HG03432 (cell line): Measurements from ENCODE around the gene TMOD4.

ENCODE experiments used
- ATAC-seq: cut with Tn5 transposase; IDR thresholded peaks from one replicate; pipeline ENCODE4 v1.9.1; 2021; ENCODE audit warnings: mild to moderate bottlenecking, moderate library complexity; ENCODE audit not compliant: unreplicated experiment

The TMOD4 gene

GRCh38 chr1:151143986-151144385 is 31.8 kb downstream of the TMOD4 start:
- no peak for ATAC-seq

GRCh38 chr1:151143057-151143435 is 32.7 kb downstream of the TMOD4 start:
- ATAC-seq: no peak

GRCh38 chr1:151142411-151143056 is 33.2 kb downstream of the TMOD4 start:
- no peak for ATAC-seq

GRCh38 chr1:151137789-151138188 is 38.0 kb downstream of the TMOD4 start:
- no peak for ATAC-seq

- ATAC-seq: no peak
Observed at GRCh38 chr1:151135433-151136385, 40.1 kb downstream of the TMOD4 start.

GRCh38 chr1:151134991-151135390 is 40.8 kb downstream of the TMOD4 start:
- ATAC-seq: no peak

- ATAC-seq: no peak
Observed at GRCh38 chr1:151134396-151134795, 41.4 kb downstream of the TMOD4 start.

GRCh38 chr1:151133018-151133806 is 42.6 kb downstream of the TMOD4 start:
- ATAC-seq: no peak

- ATAC-seq: no peak
Observed at GRCh38 chr1:151132335-151133017, 43.3 kb downstream of the TMOD4 start.

GRCh38 chr1:151131701-151132334 is 44.0 kb downstream of the TMOD4 start:
- ATAC-seq: no peak

GRCh38 chr1:151130987-151131586 is 44.7 kb downstream of the TMOD4 start:
- peak; percentile 86 for ATAC-seq

- ATAC-seq: no peak
Observed at GRCh38 chr1:151128800-151129199, 47.0 kb downstream of the TMOD4 start.

GRCh38 chr1:151124763-151125403 is 50.9 kb downstream of the TMOD4 start:
- no peak for ATAC-seq
